Right atrium auricular region (tissue), 2 donors: ENCODE data around the gene KRR1. TPM values are rescaled to one million over a fixed set of nuclear protein-coding genes. Genes with fewer than 3 reads are reported as not detected.

Experiments used
- DNase-seq: peaks from one replicate; pipeline ENCODE4 v3.0.0-alpha.2; 2019; ENCODE audit warnings: low spot score
- H3K27ac ChIP-seq, 2 donors: fragments of 200-600 bp; sonication (generic); 1 replicate in 1 of 2; 2 replicates in 1 of 2; pipeline ENCODE4 v1.5.1; 2016 to 2019
- H3K27me3 ChIP-seq, 2 donors: fragments of 200-600 bp; sonication (generic); one replicate each; pipeline versions ENCODE4 v1.5.1 to v1.6.0; 2017 to 2019
- H3K36me3 ChIP-seq: fragments of 200-600 bp; sonication (generic); one replicate; pipeline ENCODE4 v1.5.1; 2016
- H3K4me1 ChIP-seq, 2 donors: fragments of 200-600 bp; sonication (generic); one replicate each; pipeline versions ENCODE4 v1.5.1 to v1.6.0; 2017 to 2019
- H3K4me3 ChIP-seq, 2 donors: fragments of 200-600 bp; sonication (generic); 1 replicate in 1 of 2; 2 replicates in 1 of 2; pipeline ENCODE4 v1.5.1; 2017 to 2019; ENCODE audit warnings: mild to moderate bottlenecking in 1 of 2, moderate library complexity in 1 of 2
- H3K9me3 ChIP-seq, 2 donors: fragments of 200-600 bp; sonication (generic); one replicate each; pipeline ENCODE4 v1.5.1; 2019
- CTCF ChIP-seq, 2 donors: fragments of 200-600 bp; sonication (generic); IDR thresholded peaks; one replicate each; pipeline ENCODE4 v1.5.1; 2019; ENCODE audit warnings: antibody characterized with exemption in 2 of 2
- total RNA-seq, 2 donors: library from RNA; depleted of rRNA; stranded (reverse); fragments of >200 nt; gene quantifications; one replicate each; pipeline ENCODE4 v1.1.0, GENCODE V29; 2016

Gene KRR1
- total RNA-seq, 2 donors from 2014 or later, result 12.3 to 23.8 TPM

GRCh38 chr12:75548879-75549278, 37.5 kb upstream of the KRR1 start:
- Histone ChIP-seq H3K9me3 (no peaks in the 10 kb centered on the region), H3K27ac (no peak overlapping the region), H3K4me3 (no peak overlapping the region), H3K4me1 (peaks cover 0 to 29% of the 10 kb centered on the region in 2 donors), H3K27me3 (no peaks in the 10 kb centered on the region), H3K36me3 (no peaks in the 10 kb centered on the region)
- TF ChIP-seq CTCF (IDR thresholded peaks at IDR 0.05), result no peak
- DNase-seq, result no peak

- Histone ChIP-seq H3K36me3 (no peaks in the 10 kb centered on the region), H3K27me3 (no peaks in the 10 kb centered on the region), H3K4me1 (peaks cover 0 to 11% of the 10 kb centered on the region in 2 donors), H3K4me3 (no peak overlapping the region), H3K9me3 (no peaks in the 10 kb centered on the region), H3K27ac (no peak overlapping the region)
- no peak for TF ChIP-seq CTCF (IDR thresholded peaks at IDR 0.05)
- DNase-seq, result no peak
Measured at GRCh38 chr12:75545636-75546035, 34.2 kb upstream of the KRR1 start.

- no peaks in the 10 kb centered on the region for H3K4me1 ChIP-seq
- H3K27ac ChIP-seq, result no peak overlapping the region
- DNase-seq, result no peak
- H3K36me3 ChIP-seq, result no peaks in the 10 kb centered on the region
- no peaks in the 10 kb centered on the region for H3K9me3 ChIP-seq
- no peaks in the 10 kb centered on the region for H3K27me3 ChIP-seq
- H3K4me3 ChIP-seq, result no peak overlapping the region
- TF ChIP-seq CTCF (IDR thresholded peaks at IDR 0.05), result no peak
Measured at GRCh38 chr12:75543529-75543928, 32.1 kb upstream of the KRR1 start.

GRCh38 chr12:75542942-75543341, 31.5 kb upstream of the KRR1 start:
- Histone ChIP-seq H3K36me3 (no peaks in the 10 kb centered on the region), H3K27ac (no peak overlapping the region), H3K4me1 (no peaks in the 10 kb centered on the region), H3K27me3 (no peaks in the 10 kb centered on the region), H3K4me3 (no peak overlapping the region), H3K9me3 (no peaks in the 10 kb centered on the region)
- DNase-seq, result no peak
- no peak for TF ChIP-seq CTCF (IDR thresholded peaks at IDR 0.05)

GRCh38 chr12:75539889-75540288, 28.5 kb upstream of the KRR1 start:
- Histone ChIP-seq H3K27me3 (no peaks in the 10 kb centered on the region), H3K27ac (no peak overlapping the region), H3K4me1 (no peaks in the 10 kb centered on the region), H3K36me3 (no peaks in the 10 kb centered on the region), H3K4me3 (no peak overlapping the region), H3K9me3 (no peaks in the 10 kb centered on the region)
- DNase-seq, result no peak
- no peak for TF ChIP-seq CTCF (IDR thresholded peaks at IDR 0.05)

- DNase-seq, result no peak
Measured at GRCh38 chr12:75533239-75533638, 21.8 kb upstream of the KRR1 start.

More at GRCh38 chr12:75533239-75533638, 21.8 kb upstream of the KRR1 start:
- Histone ChIP-seq H3K4me1 (no peaks in the 10 kb centered on the region), H3K4me3 (no peak overlapping the region), H3K36me3 (no peaks in the 10 kb centered on the region), H3K9me3 (no peaks in the 10 kb centered on the region), H3K27ac (no peak overlapping the region), H3K27me3 (no peaks in the 10 kb centered on the region)
- TF ChIP-seq CTCF (IDR thresholded peaks at IDR 0.05), result no peak
